DMS153 treated with DMSO at 0.1 percent for 48 hours (cell line): ENCODE results near the gene TNFRSF6B.

Experiments used
- DNase-seq: peaks from one replicate; lab custom pipeline; 2025; ENCODE audit not compliant: unreplicated experiment; lab: John Stamatoyannopoulos, UW

Gene TNFRSF6B

GRCh38 chr20:63746751-63747315 lies 50.4 kb downstream of the TNFRSF6B start:
- no peak for DNase-seq

DNA sequence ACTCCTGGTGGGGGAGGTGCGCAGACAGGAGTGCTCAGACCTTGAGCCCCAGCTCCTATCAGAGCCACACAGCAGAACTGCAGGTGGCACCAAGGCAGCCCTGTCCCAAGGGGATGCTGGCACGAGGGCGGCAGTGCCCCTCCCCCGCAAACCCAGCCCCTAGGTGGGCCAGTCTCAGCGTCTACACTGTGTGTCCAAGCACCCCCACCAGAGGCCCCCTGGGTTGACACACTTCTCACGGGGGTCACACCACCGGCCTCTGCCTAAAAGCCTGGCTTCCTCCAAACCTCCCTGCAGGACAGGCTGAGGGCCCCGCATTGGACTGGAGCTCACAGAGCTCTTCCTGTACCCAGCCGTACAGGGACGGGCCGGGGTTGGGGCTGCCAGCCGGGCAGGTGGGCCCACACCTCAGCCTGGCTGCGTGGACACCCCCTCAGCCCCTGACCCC lies 51.2 kb downstream of the TNFRSF6B start:
- DNase-seq = no peak
